Common myeloid progenitor, CD34-positive (primary cell): ENCODE results near the gene CCDC171.
A peak's percentile ranks its signal among the peaks of the same experiment; 100 is the strongest.
"Not testable (repeated sequence)": the region's sequence is repeated elsewhere in the genome, so short reads cannot be mapped to it uniquely, and the experiment has no call there.

Experiments used
- CTCF ChIA-PET: fragments of 350-600 bp; sonication (Branson Sonifier 250); formaldehyde crosslinking; loops from one replicate; lab custom pipeline; 2021; ENCODE audit warnings: antibody characterized with exemption; lab: Charles Lee
- POLR2A ChIA-PET: fragments of 350-600 bp; sonication (Branson Sonifier 250); formaldehyde crosslinking; loops from one replicate; lab custom pipeline; 2021; ENCODE audit warnings: antibody characterized with exemption; lab: Charles Lee
- DNase-seq, 3 donors: peaks; one replicate each; pipeline versions ENCODE4 v3.0.0 to v3.0.0-alpha.2; 2013
- H3K27ac ChIP-seq, 2 experiments: 1 replicate in 1 of 2; 2 replicates in 1 of 2; pipeline ENCODE4 v1.7.0; 2013; ENCODE audit warnings: inconsistent platforms in 2 of 2, low read length in 2 of 2, mild to moderate bottlenecking in 2 of 2, low read depth in 1 of 2, moderate library complexity in 1 of 2; ENCODE audit not compliant: severe bottlenecking in 2 of 2, insufficient read depth in 1 of 2, poor library complexity in 1 of 2
- H3K27me3 ChIP-seq, 5 experiments: replicated peaks in 2 of 5; 1 replicate in 3 of 5; 2 replicates in 2 of 5; pipeline versions ENCODE4 v1.6.1 to v1.7.0; 2013; ENCODE audit warnings: low read length in 4 of 5, mild to moderate bottlenecking in 2 of 5, moderate library complexity in 2 of 5, inconsistent platforms in 1 of 5; ENCODE audit not compliant: insufficient read depth in 5 of 5, control insufficient read depth in 4 of 5
- H3K36me3 ChIP-seq, 4 experiments: 1 replicate in 2 of 4; 2 replicates in 2 of 4; pipeline versions ENCODE4 v1.6.1 to v1.7.0; 2013; ENCODE audit warnings: low read length in 3 of 4, control low read depth in 1 of 4, mild to moderate bottlenecking in 1 of 4; ENCODE audit not compliant: control insufficient read depth in 4 of 4, insufficient read depth in 4 of 4
- H3K4me1 ChIP-seq, 4 experiments: 1 replicate in 3 of 4; 2 replicates in 1 of 4; pipeline versions ENCODE4 v1.6.1 to v1.7.1; 2013; ENCODE audit warnings: low read length in 3 of 4, mild to moderate bottlenecking in 3 of 4, control low read depth in 1 of 4, inconsistent platforms in 1 of 4, moderate library complexity in 1 of 4; ENCODE audit not compliant: control insufficient read depth in 4 of 4, insufficient read depth in 4 of 4; ENCODE audit errors: control extremely low read depth in 1 of 4
- H3K4me3 ChIP-seq, 7 experiments: 1 replicate in 4 of 7; 2 replicates in 3 of 7; pipeline versions ENCODE4 v1.5.1 to v1.7.0; 2013; ENCODE audit warnings: mild to moderate bottlenecking in 7 of 7, low read length in 6 of 7, moderate library complexity in 6 of 7, inconsistent platforms in 2 of 7, low read depth in 2 of 7, control low read depth in 1 of 7; ENCODE audit not compliant: insufficient read depth in 4 of 7, control insufficient read depth in 1 of 7; ENCODE audit errors: extremely low read depth in 1 of 7
- H3K9me3 ChIP-seq, 5 experiments: 1 replicate in 4 of 5; 2 replicates in 1 of 5; pipeline versions ENCODE4 v1.6.1 to v1.7.1; 2013; ENCODE audit warnings: low read length in 4 of 5, mild to moderate bottlenecking in 2 of 5, inconsistent platforms in 1 of 5, low read depth in 1 of 5, moderate library complexity in 1 of 5; ENCODE audit not compliant: control insufficient read depth in 4 of 5, insufficient read depth in 2 of 5; ENCODE audit errors: control extremely low read depth in 1 of 5
- WGBS: methylation state at CpG from one replicate; pipeline ENCODE4 v1.1.5; 2013; ENCODE audit not compliant: insufficient coverage; 5-methylcytosine and 5-hydroxymethylcytosine counted together

The CCDC171 gene

DNA sequence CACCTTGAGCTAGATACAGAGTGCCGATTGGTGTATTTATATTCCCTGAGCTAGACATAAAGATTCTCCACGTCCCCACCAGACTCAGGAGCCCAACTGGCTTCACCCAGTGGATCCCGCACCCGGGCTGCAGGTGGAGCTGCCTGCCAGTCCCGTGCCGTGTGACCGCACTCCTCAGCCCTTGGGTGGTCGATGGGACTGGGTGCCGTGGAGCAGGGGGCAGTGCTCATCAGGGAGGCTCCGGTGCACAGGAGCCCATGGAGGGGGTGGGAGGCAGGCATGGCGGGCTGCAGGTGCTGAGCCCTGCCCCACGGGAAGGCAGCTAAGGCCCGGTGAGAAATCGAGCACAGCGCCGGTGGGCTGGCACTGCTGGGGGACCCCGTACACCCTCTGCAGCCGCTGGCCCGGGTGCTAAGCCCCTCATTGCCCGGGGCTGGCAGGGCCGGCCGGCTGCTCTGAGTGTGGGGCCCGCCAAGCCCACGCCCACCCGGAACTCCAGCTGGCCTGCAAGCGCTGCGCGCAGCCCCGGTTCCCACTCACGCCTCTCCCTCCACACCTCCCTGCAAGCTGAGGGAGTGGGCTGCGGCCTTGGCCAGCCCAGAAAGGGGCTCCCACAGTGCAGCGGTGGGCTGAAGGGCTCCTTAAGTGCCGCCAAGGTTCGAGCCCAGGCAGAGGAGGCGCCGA, 147.2 kb downstream of the CCDC171 start:
- H3K9me3 ChIP-seq, H3K4me3 ChIP-seq, DNase-seq, H3K4me1 ChIP-seq, H3K27ac ChIP-seq, POLR2A ChIA-PET, H3K27me3 ChIP-seq: not testable (repeated sequence)
- WGBS = 92% methylated on average over 15 of the region's 36 CpGs
- CTCF ChIA-PET = interaction anchor here (1.0 kb wide), 1 partner anchor 18 kb away, joined by 3 read pairs; no protein-coding TSS in a partner anchor
- peaks cover 0 to 52% (median 9%) of the 10 kb centered on the region in 4 experiments for H3K36me3 ChIP-seq

DNA sequence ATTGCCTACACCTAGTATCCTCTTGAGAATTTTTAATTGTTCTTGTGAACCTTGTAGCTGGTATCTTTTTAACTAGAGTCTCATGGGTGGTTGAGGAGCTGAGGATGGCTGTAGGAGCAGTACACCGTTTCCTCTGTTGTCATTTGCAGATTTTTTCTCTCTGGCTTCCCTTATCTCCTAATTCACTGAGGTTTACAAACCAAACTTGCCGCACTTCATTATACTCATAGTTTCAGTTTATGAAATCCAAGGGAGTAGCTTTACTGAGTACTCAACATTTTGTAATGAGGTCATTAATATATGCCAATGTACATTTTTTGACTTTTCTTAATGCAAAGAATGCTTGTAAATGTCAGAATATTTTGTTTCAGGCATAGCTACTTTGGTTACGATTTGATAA, 154.2 kb downstream of the CCDC171 start:
- H3K4me3 ChIP-seq = no peak overlapping the region

GRCh38 chr9:15711531-15711930, 158.7 kb downstream of the CCDC171 start:
- no peak overlapping the region for H3K27ac ChIP-seq
- POLR2A ChIA-PET = no interaction called here
- no CpG with 5 or more reads among the region's 1 CpG for WGBS
- no peak overlapping the region for H3K4me3 ChIP-seq
- CTCF ChIA-PET = no interaction called here
- peaks cover 0 to 4% (median 0%) of the 10 kb centered on the region in 4 experiments for H3K4me1 ChIP-seq
- DNase-seq = no peak
- no peaks in the 10 kb centered on the region for H3K9me3 ChIP-seq
- H3K27me3 ChIP-seq = no peaks in the 10 kb centered on the region
- peaks cover 0 to 42% (median 16%) of the 10 kb centered on the region in 4 experiments for H3K36me3 ChIP-seq

More for the DNA sequence above, 154.2 kb downstream of the CCDC171 start:
- no CpG with 5 or more reads among the region's 3 CpGs for WGBS
- ChIA-PET POLR2A (no interaction called here), CTCF (no interaction called here)
- H3K4me1 ChIP-seq = peaks cover 0 to 3% (median 0%) of the 10 kb centered on the region in 4 experiments
- peaks cover 0 to 38% (median 9%) of the 10 kb centered on the region in 4 experiments for H3K36me3 ChIP-seq
- no peak for DNase-seq
- no peaks in the 10 kb centered on the region for H3K9me3 ChIP-seq
- no peak overlapping the region for H3K27ac ChIP-seq
- H3K27me3 ChIP-seq = no peaks in the 10 kb centered on the region

GRCh38 chr9:15711931-15712330, 159.1 kb downstream of the CCDC171 start:
- no peaks in the 10 kb centered on the region for H3K9me3 ChIP-seq
- peak in 2 of 3 donors; percentile 28 to 41 for DNase-seq
- H3K36me3 ChIP-seq = peaks cover 0 to 46% (median 16%) of the 10 kb centered on the region in 4 experiments
- H3K27me3 ChIP-seq = no peaks in the 10 kb centered on the region
- WGBS = 100% methylated on average over 2 of the region's 2 CpGs
- CTCF ChIA-PET = no interaction called here
- peaks cover 0 to 4% (median 0%) of the 10 kb centered on the region in 4 experiments for H3K4me1 ChIP-seq
- no peak overlapping the region for H3K27ac ChIP-seq
- no peak overlapping the region for H3K4me3 ChIP-seq
- POLR2A ChIA-PET = no interaction called here

DNA sequence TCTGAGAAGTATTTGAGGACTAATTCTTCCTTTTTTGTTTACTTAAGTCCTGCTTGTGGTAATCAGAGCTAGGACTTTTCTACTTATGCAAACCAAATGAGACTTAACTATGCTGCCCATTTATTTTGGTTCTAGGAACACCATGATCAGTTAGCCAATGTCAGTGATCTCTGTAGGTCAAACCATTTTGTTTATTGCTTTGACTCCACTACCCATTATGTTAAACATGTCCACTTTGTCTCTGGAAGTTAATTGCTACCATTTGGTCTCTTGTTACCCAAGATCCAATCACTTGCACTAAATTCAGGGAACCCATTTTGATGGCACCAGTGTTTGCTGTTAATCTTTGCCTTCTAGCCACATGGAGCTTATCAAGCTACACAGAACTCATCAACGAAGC, 161.9 kb downstream of the CCDC171 start:
- CTCF ChIA-PET = no interaction called here

GRCh38 chr9:15717290-15717967, 164.6 kb downstream of the CCDC171 start:
- no peaks in the 10 kb centered on the region for H3K4me1 ChIP-seq
- H3K36me3 ChIP-seq = peaks cover 0 to 53% (median 18%) of the 10 kb centered on the region in 4 experiments
- POLR2A ChIA-PET = no interaction called here
- no peak overlapping the region for H3K27ac ChIP-seq
- DNase-seq = no peak
- peaks cover 0 to 7% (median 0%) of the 10 kb centered on the region in 5 experiments for H3K9me3 ChIP-seq
- no peak overlapping the region for H3K4me3 ChIP-seq
- H3K27me3 ChIP-seq = no peaks in the 10 kb centered on the region
- CTCF ChIA-PET = interaction anchor here (0.9 kb wide), 1 partner anchor 18 kb away, joined by 3 read pairs; no protein-coding TSS in a partner anchor
- WGBS = 100% methylated on average over 4 of the region's 5 CpGs

More for the DNA sequence above, 161.9 kb downstream of the CCDC171 start:
- Histone ChIP-seq H3K27ac (no peak overlapping the region), H3K4me3 (no peak overlapping the region), H3K27me3 (no peaks in the 10 kb centered on the region), H3K4me1 (peaks cover 0 to 4% (median 0%) of the 10 kb centered on the region in 4 experiments), H3K36me3 (peaks cover 0 to 56% (median 20%) of the 10 kb centered on the region in 4 experiments), H3K9me3 (peaks cover 0 to 7% (median 0%) of the 10 kb centered on the region in 5 experiments)
- no peak for DNase-seq
- WGBS = no CpG with 5 or more reads among the region's 1 CpG
- POLR2A ChIA-PET = no interaction called here

DNA sequence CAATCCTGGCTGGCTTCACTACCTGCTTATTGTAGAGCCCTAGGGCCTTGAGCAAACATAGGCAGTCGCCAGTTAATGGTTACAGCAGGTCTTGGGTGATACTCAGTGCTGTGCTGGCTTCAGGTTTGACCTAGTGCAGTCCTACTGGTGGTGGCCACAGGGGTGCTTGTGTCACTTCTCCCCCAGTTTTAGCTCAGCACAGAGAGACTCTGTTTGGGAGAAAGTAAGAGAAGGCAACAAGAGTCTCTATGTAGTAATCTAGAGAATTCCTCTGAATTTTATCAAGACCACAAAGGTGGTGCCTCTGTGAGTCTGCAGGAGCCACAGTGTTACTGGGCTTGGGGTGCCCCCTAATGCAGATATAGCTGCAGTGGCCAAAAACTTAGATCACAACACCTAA, 165.6 kb downstream of the CCDC171 start:
- ChIA-PET CTCF (interaction anchor here (0.9 to 1.2 kb wide), 2 partner anchors 10 to 19 kb away, joined by 3 read pairs; no protein-coding TSS in a partner anchor), POLR2A (no interaction called here)
- H3K4me1 ChIP-seq = no peaks in the 10 kb centered on the region
- no peak overlapping the region for H3K4me3 ChIP-seq
- H3K36me3 ChIP-seq = peaks cover 0 to 51% (median 13%) of the 10 kb centered on the region in 4 experiments
- WGBS = 100% methylated on average over 1 of the region's 1 CpG
- DNase-seq = no peak
- H3K9me3 ChIP-seq = peaks cover 0 to 7% (median 0%) of the 10 kb centered on the region in 5 experiments
- no peaks in the 10 kb centered on the region for H3K27me3 ChIP-seq
- no peak overlapping the region for H3K27ac ChIP-seq
